Erythroblast (primary cell): ENCODE measurements around the gene SYTL1.

Experiments used
- DNase-seq, 2 experiments: peaks; one replicate each; lab custom pipeline; 2025; lab: John Stamatoyannopoulos, UW
- GATA1 ChIP-seq: IDR thresholded peaks from 2 replicates; pipeline ENCODE4 v1.6.1; 2011; ENCODE audit warnings: low read depth, mild to moderate bottlenecking, control low read depth, low read length, moderate library complexity
- POLR2A ChIP-seq: IDR thresholded peaks from 2 replicates; pipeline ENCODE4 v1.6.1; 2011; ENCODE audit warnings: mild to moderate bottlenecking, low read length

The SYTL1 gene

GRCh38 chr1:27348861-27349783 lies 7.3 kb downstream of the SYTL1 start:
- no peak for DNase-seq

GRCh38 chr1:27349784-27350662 lies 8.2 kb downstream of the SYTL1 start:
- no peak for TF ChIP-seq POLR2A
- TF ChIP-seq GATA1: no peak
- DNase-seq: no peak

More at GRCh38 chr1:27348861-27349783, 7.3 kb downstream of the SYTL1 start:
- TF ChIP-seq GATA1 (no peak), POLR2A (no peak)

DNA sequence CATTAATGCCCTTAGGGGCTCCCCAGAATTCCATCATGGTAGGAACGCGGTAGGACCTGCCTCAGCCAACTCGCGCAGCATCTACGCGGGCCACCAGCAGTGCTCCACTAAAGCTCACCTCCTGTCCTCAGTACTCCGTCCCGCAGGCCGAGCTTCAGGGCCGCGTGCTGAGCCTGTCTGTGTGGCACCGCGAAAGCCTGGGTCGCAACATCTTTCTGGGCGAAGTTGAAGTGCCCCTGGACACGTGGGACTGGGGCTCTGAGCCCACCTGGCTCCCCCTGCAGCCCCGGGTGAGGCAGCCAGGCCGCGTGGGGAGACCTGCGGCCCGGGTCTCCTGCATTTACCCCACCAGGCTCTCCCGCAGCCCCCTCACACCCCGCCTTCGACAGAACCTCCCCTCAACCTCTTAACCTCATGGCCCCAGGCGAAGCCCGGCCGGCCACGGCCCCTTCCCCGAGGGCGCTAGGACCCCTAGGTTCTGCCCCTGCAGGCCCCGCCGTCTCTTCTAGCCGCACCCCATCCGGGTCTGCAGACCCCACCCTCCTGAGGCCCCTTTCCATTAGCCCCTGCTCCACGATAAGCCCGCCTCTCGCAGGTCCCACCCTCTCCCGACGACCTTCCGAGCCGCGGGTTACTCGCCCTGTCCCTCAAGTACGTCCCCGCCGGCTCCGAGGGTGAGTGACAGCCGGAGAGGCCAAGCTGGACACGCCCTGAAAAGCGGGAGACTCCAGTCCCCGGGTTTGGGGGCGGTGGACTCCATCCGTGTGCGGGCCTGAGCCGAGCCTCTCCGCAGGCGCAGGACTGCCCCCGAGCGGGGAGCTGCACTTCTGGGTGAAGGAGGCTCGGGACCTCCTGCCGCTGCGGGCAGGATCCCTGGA lies 9.1 kb downstream of the SYTL1 start:
- no peak for TF ChIP-seq GATA1
- no peak for TF ChIP-seq POLR2A
- no peak for DNase-seq

DNA sequence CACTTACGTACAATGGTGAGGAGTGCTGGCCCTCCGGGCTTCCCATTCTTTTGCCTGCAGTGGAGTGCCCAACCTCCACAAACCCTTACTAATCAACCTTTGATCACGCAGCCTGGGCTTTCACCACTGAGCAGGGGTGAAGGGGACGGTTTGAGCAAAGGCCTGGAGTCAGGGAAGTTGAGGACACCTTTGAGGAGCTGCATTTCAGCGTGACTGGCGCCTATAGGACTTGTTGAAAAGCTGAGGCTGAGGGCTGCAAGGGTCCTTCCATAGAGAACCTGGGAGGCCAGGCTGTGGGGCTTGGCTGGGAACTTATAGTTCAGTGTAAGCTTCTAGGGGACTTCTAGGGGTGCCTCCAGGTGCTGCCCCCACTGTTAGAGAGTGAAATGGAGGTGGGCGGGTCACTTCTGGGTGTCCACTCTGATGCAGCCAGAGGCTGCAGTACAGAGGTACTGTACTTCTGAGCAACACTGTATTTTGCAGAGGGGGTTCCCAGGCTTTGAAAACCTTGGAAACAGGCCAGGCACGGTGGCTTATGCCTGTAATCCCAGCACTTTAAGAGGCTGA lies 9.8 kb downstream of the SYTL1 start:
- DNase-seq: no peak
- TF ChIP-seq POLR2A (no peak), GATA1 (no peak)

DNA sequence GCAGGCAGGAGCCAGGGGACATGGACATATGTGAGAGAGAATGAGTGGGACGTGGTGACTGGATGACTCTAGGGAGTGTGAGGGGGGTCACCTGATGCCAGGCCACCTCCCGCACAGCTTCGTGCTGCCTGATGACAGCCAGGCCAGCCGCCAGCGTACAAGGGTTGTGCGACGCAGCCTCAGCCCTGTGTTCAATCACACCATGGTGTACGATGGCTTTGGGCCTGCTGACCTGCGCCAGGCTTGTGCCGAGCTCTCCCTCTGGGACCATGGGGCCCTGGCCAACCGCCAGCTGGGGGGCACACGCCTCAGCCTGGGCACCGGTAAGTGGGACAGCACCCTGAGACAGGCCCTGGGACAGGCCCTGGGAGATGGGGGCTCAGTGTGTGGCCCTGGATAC lies 11.3 kb downstream of the SYTL1 start:
- TF ChIP-seq POLR2A: no peak
- no peak for DNase-seq

GRCh38 chr1:27353629-27354028 lies 11.8 kb downstream of the SYTL1 start:
- no peak for TF ChIP-seq POLR2A
- no peak for DNase-seq

- DNase-seq: no peak
- TF ChIP-seq POLR2A (no peak), GATA1 (no peak)
Measured at GRCh38 chr1:27355683-27356082, 13.9 kb downstream of the SYTL1 start.

GRCh38 chr1:27356277-27356618 lies 14.4 kb downstream of the SYTL1 start:
- no peak for DNase-seq
- TF ChIP-seq GATA1: no peak
- no peak for TF ChIP-seq POLR2A

DNA sequence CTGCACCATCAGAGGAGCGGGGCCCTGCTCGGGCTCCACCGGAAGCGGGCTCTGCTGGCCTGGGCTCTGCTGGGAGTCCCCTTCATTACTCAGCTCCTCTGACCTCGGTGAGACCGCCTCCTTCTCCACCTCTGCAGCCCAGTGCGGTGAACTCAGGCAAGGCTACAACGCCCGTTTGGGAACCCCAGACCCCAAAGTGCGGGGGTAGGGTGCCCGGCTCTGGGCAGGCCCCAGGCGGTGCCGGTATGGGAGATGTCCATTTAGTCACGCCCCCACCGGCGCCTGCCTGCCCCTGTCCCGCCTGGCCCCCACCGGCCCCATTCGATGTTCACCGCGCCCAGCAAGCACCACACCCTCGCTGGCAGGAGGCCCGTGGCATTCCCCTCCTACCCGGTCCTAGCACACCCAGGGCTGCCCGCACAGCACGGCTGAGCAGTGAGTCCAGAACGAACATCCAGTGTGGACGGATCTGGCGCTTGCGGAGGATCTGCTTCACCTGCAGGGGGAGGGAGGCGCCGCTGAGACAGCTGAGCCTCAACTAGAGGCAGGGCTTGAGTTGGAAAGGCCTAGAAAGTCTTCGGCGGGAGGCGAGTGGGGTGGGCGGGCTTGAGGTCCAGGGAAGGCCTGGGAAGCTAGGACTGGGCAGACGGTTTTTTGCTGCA lies 14.9 kb downstream of the SYTL1 start:
- DNase-seq: peak in 1 of 2 experiments; percentile 56
- TF ChIP-seq GATA1 (no peak), POLR2A (no peak)

DNA sequence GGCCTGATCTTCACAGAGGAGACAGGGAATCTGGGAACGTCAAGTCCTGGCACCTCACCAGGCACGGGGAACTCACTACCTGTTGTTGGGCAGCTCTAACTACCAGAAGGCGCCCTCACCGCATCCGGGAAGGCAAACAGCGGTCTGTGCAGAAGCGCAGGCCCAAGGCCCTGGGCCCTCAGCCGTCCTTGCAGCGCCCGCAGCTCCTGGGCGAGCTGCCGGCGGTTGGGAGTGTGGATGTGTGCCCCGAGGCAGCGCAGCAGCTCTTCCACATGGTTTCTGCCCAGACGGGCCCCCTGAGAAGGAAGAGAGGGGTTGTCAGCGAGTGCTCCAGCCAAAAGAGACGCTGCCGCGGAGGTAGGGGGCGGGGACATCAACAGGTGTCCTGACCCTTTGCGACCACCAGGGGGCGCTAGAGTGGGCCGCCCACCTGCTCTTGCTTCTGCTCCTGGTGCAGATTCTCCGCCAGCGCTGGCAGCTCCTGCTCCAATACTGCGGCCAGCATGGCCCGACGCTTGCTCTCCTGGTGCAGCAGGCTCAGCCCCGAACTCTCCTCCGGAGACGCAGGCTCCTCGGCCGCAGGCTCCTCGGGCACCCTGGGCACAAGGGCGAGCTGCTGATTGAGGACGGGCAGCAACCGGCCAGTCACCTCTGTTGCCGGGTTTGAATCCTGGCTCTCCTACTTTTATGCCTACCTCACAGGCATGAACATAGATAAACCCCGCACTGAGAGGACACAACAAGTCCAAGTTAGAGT lies 15.6 kb downstream of the SYTL1 start:
- TF ChIP-seq POLR2A: no peak
- no peak for TF ChIP-seq GATA1
- peak in 1 of 2 experiments; percentile 87 for DNase-seq

DNA sequence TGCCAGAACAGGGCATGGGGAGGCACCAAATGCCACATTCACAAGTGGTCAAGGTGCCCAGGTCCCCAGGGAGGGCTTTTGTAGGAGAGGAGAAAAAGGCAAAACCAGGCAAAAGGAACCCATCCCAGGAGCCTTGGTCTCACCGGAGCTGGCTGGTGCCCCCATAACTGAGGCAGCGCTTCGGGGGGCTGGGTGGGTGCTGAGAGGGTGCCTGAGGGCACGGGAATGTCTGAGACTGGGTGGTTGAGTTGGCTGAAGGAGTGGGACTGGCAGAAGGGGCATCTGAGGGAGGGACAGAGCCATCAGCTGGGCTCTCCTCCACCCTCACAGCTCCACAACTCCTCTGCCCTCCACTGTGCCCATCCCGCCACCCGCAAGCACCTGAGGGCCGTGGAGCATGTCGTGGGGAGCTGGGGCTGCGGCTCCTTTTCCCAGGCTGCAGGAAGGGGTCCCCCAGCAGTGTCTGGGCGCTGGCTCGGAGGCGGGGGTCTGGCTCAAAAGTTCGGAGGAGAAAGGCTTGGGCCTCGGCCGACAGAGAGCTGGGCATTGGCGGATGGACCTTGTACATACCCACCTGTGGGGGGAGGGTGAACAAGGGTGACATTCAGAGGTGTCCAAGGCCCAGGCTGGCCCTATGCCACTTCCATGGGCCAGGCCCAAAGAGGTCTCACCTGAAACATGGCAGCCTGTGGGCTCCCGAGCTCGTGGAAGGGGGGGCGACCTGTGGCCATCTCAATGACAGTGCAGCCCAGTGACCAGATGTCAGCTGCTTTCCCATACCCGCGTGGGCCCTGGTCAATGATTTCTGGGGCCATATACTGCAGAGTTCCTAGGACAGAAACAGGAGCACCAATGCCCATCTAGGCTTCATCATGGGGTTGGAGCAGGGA lies 16.5 kb downstream of the SYTL1 start:
- TF ChIP-seq GATA1 (no peak), POLR2A (no peak)
- DNase-seq: no peak
